ENCODE data around the gene CRISPLD2.
A peak's percentile ranks its signal among the peaks of the same experiment; 100 is the strongest.

GRCh38 chr16:84952335-84953189, 132.8 kb downstream of the CRISPLD2 start:
- TF ChIP-seq ZNF121 (tag by site-specific recombination; IDR thresholded peaks at IDR 0.05) (no peak), ZNF16 (tag by site-specific recombination; IDR thresholded peaks at IDR 0.05; ENCODE audit: low read depth) (peak; percentile 74; the same call in 1 of the 2 replicates), ZNF391 (tag by site-specific recombination; IDR thresholded peaks at IDR 0.05; ENCODE audit: borderline replicate concordance, low read depth) (no peak), HOXA7 (CRISPR knock-in tag; IDR thresholded peaks at IDR 0.05; ENCODE audit: borderline replicate concordance) (no peak), ZNF777 (tag by site-specific recombination; IDR thresholded peaks at IDR 0.05; ENCODE audit: borderline replicate concordance) (no peak)
- TF ChIP-seq, protein P1, sequence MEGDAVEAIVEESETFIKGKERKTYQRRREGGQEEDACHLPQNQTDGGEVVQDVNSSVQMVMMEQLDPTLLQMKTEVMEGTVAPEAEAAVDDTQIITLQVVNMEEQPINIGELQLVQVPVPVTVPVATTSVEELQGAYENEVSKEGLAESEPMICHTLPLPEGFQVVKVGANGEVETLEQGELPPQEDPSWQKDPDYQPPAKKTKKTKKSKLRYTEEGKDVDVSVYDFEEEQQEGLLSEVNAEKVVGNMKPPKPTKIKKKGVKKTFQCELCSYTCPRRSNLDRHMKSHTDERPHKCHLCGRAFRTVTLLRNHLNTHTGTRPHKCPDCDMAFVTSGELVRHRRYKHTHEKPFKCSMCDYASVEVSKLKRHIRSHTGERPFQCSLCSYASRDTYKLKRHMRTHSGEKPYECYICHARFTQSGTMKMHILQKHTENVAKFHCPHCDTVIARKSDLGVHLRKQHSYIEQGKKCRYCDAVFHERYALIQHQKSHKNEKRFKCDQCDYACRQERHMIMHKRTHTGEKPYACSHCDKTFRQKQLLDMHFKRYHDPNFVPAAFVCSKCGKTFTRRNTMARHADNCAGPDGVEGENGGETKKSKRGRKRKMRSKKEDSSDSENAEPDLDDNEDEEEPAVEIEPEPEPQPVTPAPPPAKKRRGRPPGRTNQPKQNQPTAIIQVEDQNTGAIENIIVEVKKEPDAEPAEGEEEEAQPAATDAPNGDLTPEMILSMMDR (tag by site-specific recombination; IDR thresholded peaks at IDR 0.05) = peak; percentile 75
- TF ChIP-seq, protein P2, sequence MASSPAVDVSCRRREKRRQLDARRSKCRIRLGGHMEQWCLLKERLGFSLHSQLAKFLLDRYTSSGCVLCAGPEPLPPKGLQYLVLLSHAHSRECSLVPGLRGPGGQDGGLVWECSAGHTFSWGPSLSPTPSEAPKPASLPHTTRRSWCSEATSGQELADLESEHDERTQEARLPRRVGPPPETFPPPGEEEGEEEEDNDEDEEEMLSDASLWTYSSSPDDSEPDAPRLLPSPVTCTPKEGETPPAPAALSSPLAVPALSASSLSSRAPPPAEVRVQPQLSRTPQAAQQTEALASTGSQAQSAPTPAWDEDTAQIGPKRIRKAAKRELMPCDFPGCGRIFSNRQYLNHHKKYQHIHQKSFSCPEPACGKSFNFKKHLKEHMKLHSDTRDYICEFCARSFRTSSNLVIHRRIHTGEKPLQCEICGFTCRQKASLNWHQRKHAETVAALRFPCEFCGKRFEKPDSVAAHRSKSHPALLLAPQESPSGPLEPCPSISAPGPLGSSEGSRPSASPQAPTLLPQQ (tag by site-specific recombination; IDR thresholded peaks at IDR 0.05) = no peak

Measured in HEK293 (cell line).